OCI-LY1 (cell line): Measurements from ENCODE around the gene SRRM2.

Source experiments
- EZH2 ChIP-seq: fragments of 200-600 bp; sonication (generic), shearing (Covaris generic); IDR thresholded peaks from 2 replicates; pipeline ENCODE4 v1.8.0; 2017; ENCODE audit warnings: borderline replicate concordance, mixed run types, mild to moderate bottlenecking, antibody characterized with exemption, low read length, moderate library complexity, mixed read lengths
- TF ChIP-seq, protein P1 (sequence below): fragments of 200-600 bp; sonication (generic), shearing (Covaris generic); IDR thresholded peaks from 2 replicates; pipeline ENCODE4 v1.5.1; 2017; ENCODE audit warnings: mild to moderate bottlenecking, antibody characterized with exemption, low read length, moderate library complexity, mixed read lengths

DNA sequence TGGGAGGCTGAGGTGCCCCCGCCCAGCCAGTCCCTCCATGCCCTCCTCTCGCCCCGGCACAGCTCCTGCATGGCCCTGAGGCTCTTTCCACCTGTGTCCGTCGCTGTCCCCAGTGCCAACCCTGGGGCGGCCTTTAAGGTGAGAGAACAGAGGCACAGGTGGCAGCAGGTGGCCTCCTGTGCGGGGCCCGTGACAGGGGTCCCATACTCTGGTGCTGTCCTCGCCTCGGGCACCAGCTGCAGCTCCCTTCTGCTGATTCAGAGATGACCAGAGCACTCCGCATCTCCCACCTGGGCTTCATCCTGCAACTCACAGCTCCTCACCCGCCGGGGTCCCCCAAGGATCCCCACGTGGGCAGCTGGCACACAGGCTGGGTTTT is 40.4 kb upstream of the SRRM2 start:
- TF ChIP-seq, protein P1, sequence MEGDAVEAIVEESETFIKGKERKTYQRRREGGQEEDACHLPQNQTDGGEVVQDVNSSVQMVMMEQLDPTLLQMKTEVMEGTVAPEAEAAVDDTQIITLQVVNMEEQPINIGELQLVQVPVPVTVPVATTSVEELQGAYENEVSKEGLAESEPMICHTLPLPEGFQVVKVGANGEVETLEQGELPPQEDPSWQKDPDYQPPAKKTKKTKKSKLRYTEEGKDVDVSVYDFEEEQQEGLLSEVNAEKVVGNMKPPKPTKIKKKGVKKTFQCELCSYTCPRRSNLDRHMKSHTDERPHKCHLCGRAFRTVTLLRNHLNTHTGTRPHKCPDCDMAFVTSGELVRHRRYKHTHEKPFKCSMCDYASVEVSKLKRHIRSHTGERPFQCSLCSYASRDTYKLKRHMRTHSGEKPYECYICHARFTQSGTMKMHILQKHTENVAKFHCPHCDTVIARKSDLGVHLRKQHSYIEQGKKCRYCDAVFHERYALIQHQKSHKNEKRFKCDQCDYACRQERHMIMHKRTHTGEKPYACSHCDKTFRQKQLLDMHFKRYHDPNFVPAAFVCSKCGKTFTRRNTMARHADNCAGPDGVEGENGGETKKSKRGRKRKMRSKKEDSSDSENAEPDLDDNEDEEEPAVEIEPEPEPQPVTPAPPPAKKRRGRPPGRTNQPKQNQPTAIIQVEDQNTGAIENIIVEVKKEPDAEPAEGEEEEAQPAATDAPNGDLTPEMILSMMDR = no peak
- TF ChIP-seq EZH2 = no peak
